NCI-H345 treated with DMSO at 0.1 percent for 48 hours (cell line): Measurements from ENCODE around the gene KPNA6.
"Not testable (repeated sequence)": the region's sequence is repeated elsewhere in the genome, so short reads cannot be mapped to it uniquely, and the experiment has no call there.

Source experiments
- DNase-seq: peaks from one replicate; lab custom pipeline; 2025; ENCODE audit not compliant: unreplicated experiment; lab: John Stamatoyannopoulos, UW

The KPNA6 gene

GRCh38 chr1:32100359-32100758 is 7.5 kb upstream of the KPNA6 start:
- DNase-seq, result no peak

- DNase-seq, result no peak
Measured at GRCh38 chr1:32100807-32101708, 6.8 kb upstream of the KPNA6 start.

DNA sequence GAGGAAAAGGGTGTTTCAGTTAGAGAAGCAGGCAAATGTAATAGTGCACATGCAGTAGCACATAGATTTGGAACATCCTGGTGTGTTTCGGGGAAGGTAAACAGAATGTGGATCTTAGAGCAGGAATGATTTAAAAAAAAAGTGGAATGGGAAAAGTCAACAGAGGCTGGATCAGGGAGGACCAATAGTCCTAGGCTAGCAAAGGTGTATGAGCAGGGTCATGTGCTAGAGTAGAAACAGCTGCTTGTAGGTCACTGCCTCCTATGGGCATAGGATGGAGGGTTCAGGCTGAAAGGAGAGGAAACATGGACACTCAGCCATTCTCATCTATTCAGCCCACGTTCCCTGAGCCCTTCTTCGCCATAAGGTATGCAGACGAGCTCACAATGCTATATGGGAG is 3.7 kb upstream of the KPNA6 start:
- no peak for DNase-seq

DNA sequence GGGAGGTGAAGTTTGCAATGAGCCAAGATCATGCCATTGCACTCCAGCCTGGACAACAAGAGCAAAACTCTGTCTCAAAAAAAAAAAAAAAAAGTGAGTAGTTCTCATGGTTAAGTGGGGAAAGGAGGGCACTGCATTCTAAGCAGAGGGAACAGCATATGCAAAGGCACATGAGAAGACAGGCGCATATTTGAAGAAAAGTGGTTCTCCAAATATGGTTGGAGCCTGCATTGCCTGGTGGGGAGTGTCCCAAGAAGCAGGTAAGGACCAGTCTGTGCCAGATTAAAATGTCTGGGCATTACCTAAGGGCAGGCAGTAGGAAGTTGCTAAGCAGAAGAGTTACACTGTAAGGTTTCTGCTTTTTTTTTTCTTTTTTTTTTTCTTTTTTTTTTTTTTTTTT is 2.5 kb upstream of the KPNA6 start:
- no peak for DNase-seq

- DNase-seq, result no peak
Measured at GRCh38 chr1:32106663-32107275, 1.1 kb upstream of the KPNA6 start.

DNA sequence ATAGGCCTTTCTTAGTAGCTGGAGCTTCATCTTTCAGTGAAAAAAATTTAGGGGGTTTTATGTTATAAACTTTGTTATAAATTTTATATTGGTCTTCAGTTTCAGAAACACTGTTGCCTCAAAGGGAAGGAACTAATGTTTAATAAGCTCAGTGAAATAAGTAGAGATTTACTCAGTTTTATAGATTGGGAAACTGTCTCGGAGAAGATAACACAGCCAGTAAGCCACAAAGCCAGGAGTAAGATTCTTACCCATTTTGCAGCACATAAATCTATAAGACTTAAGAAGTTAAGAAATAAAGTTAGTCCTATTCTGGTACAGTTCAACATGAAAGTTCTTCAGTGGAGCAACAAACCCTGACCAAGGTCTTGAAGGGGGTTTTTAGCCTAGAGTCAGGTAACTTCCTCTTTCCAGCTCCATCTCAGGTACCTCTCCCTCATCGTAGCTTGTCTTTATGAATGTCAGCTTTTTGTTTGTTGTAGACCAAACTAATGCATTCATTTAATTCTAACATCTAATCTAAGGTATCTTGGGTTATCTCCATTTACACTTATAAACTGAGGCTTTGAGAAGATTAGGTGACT is 3.3 kb downstream of the KPNA6 start:
- DNase-seq, result no peak

GRCh38 chr1:32111789-32112188 is 3.9 kb downstream of the KPNA6 start:
- no peak for DNase-seq

DNA sequence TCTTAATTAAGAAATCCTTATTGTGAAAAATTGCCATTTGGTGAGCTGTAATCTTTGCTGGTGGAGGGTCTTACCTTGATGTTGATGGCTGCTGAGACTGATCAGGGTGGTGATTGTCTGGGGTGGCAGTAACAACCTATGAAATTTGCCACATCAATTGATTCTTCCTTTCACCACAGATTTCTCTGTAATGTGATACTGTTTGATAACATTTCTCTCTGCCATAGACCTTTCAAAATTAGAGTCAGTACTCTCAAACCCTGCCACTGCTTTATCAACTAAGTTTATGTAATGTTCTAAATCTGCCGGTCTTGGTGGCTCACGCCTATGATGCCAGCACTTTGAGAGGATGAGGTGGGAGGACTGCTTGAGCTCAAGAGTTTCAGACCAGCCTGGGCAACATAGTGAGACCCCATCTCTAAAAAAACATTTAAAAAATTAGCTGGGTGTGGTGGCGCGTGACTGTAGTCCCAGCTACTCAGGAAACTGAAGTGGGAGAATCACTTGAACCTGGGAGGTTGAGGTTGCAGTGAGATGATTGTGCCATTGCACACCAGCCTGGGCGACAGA is 5.0 kb downstream of the KPNA6 start:
- DNase-seq, result no peak

DNA sequence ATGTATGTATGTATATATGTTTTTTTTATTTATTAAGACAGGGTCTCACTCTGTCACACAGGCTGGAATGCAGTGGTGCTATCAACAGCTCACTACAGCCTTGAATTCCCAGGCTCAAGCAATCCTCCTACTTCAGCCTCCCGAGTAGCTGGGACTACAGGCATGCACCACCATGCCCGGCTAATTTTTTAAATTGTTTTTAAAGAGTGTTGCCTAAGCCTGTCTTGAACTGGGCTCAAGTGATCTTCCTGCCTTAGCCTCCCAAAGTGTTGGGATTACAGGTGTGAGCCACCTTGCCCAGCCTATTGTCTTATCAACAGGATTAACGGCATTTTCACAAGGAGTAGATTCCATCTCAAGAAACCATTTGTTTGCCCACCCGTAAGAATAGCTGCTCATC is 5.6 kb downstream of the KPNA6 start:
- DNase-seq, result not testable (repeated sequence)

DNA sequence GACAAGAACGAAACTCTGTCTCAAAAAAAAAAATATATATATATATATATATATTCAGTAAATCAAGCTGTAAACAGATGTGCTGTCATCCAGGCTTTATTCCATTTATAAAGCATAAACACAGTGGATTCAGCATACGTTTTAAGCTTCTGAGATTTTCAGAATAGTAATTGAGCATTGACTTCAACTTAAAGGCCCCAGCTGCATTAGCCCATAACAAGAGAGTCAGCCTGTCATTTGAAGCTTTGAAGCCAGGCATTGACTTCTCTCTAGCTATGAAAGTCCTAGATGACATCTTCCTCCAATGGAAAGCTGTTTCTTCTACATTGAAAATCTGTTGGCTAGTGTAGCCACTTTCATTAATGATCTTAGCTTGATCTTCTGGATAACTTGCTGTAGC is 6.6 kb downstream of the KPNA6 start:
- no peak for DNase-seq

GRCh38 chr1:32115496-32115895 is 7.6 kb downstream of the KPNA6 start:
- DNase-seq, result no peak

DNA sequence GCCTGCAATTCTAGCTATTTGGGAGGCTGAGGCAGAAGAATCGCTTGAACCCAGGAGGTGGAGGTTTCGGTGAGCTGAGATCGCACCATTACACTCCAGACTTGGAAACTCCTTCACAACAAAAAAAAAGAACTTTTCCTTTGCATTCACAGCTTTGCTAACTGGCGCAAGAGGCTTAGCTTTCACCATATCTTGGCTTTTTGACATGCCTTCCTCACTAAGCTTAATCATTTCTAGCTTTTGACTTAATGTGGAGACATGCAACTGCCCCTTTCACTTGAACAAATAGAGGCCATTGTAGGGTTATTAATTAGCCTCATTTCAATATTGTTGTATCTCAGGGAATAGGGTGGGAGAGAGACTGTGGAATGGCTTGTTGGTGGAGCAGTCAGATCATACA is 8.7 kb downstream of the KPNA6 start:
- no peak for DNase-seq

DNA sequence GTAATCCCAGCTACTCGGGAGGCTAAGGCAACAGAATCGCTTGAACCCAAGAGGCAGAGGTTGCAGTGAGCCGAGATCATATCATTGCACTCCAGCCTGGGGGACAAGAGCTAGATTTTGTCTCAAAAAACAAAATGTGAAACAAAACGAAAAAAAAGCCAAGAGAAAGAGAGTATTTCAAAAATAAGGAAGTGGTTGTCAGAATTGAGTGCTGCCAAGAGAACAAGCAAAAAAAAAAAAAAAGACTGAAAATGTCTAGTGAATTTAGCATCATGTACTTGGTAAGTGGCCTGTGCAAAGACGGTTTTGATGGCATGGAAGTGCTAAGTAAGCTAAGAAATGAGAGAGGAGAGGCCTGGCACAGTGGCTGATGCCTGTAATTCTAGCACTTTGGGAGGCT is 14.3 kb downstream of the KPNA6 start:
- DNase-seq, result no peak

DNA sequence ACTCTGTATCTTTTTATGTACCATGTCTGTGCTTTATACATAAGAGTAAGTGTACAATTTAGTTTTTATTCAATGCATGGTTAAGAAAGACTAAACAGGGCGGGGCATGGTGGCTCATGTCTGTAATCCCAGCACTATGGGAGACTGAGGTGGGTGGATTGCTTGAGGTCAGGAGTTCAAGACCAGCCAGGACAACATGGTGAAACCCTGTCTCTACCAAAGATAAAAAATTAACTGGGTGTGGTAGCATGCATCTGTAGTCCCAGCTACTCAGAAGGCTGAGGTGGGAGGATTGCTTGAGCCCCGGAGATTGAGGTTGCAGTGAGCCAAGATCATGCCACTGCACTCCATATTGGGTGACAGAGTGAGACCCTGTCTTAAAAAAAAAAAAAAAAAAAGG is 15.5 kb downstream of the KPNA6 start:
- DNase-seq, result not testable (repeated sequence)

DNA sequence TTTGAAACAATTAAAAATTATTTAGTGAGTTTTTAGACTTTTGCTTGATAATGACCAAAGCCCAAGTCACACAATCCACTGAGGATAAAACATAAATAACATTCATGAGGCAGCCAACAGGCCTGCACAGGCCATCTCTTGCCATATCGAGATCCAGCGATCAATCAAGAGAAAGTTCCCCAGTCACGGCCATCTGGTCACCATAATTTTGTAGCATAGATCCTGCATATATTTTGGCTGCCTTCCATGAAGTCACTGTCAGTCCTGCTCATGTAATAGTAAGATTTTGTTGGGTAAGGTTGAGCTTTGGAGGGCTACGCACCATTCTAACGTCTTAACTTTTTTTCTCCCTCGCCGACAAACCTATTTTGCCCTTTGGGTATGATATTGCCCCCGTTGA is 17.5 kb downstream of the KPNA6 start:
- DNase-seq, result no peak

- DNase-seq, result no peak
Measured at GRCh38 chr1:32126770-32127169, 18.9 kb downstream of the KPNA6 start.

- DNase-seq, result no peak
Measured at GRCh38 chr1:32127409-32128198, 19.7 kb downstream of the KPNA6 start.

GRCh38 chr1:32128479-32128878 is 20.6 kb downstream of the KPNA6 start:
- DNase-seq, result no peak

- no peak for DNase-seq
Measured at GRCh38 chr1:32128964-32129363, 21.1 kb downstream of the KPNA6 start.

DNA sequence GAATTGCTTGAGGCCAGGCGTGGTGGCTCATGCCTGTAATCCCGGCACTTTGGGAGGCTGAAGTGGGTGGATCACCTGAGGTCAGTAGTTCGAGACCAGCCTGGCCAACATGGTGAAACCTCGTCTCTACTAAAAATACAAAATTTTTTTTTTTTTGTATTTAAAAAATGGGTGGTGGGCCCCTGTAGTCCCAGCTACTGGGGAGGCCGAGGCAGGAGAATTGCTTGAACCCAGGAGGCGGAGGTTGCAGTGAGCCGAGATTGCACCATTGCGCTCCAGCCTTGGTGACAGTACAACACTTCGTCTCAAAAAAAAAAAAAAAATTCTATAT is 26.1 kb downstream of the KPNA6 start:
- DNase-seq, result not testable (repeated sequence)

GRCh38 chr1:32137111-32137510 is 29.3 kb downstream of the KPNA6 start:
- no peak for DNase-seq
